GM21786 (cell line): ENCODE results near the gene ZBTB39.

ENCODE experiments used
- ATAC-seq: cut with Tn5 transposase; IDR thresholded peaks from one replicate; pipeline ENCODE4 v1.9.1; 2021; ENCODE audit not compliant: unreplicated experiment

Gene ZBTB39

DNA sequence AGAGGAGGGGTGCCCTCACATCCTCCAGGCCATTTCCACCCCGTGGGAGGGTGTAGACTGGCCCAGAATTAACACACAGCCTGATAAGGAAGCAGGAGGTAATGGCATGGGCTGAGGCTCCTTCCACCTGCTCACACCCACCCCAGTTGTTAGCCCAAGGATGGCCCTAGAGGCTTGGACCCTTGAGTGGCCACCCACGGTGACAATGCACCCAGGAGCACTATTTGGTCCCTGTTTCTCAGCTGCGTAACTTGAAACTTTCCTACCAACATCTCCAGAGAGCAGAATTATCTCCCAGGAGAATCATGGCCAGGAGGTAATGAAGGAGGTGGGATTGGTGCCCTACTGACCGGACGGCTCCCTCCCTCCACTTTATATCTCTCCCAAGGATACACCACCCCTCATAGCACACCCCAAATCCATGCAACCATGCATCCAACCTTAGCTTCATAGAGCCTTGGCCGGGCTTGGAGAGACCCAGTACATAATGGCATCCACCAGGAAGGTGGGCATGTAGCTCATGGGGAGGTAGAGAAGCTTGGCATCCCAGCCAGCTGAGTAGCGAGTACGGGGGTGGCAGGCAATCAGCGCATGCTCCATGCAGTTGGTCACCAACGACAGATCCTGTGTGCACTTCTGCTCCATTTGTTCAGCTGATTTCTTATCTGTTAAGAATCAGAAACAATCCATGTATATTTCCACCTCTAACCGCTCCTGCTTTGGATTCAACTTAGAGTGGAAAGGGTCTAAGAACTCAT lies 54.6 kb downstream of the ZBTB39 start:
- ATAC-seq, result no peak

DNA sequence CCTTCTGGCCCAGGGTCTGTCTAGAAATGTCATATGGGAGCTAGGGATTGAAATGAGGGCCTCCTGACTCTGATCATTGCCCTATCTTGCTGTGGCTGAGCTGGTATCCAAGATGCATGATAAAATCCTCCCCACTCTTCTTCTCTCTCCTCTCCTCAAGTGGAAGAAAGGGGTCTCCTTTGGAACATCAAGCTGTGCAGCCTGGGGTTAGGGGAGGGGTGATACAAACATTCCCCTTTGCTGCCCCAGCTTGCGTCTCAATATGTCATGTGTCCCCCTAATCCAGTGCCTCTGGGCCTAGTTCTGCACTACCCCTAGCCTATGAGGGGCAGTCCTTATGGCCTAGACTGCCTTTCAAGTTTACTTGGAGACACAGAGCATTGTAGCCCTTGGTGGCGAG lies 57.5 kb downstream of the ZBTB39 start:
- ATAC-seq, result no peak
